ENCODE results near the gene ADGRD1. TPM values are rescaled to one million over a fixed set of nuclear protein-coding genes. Genes with fewer than 3 reads are reported as not detected.
A peak's percentile ranks its signal among the peaks of the same experiment; 100 is the strongest.

Gene ADGRD1
- total RNA-seq, 1 donor from 2014 or later: 108 TPM

DNA sequence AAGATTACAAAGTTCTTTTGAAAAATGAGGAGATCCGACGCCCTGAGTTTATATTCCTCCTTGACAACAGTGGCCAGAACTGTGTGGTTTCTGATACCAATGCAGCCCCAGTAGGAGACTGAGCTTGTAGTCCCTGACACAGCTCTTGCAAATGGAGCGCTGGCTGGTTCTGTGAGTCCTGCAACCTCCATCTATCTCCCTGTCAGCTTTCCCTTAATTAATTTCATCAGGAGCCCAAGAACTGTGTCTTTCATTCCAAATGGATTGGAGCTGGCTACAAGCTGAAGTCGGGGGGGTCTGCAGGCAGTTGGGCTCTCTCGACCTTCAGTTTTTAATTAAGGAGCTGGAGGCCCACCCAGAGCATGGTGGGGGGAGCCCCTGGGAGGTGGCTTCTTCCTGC, 160.6 kb downstream of the ADGRD1 start:
- Histone ChIP-seq H3K27me3 (ENCODE audit: low read depth) (no peaks in the 10 kb centered on the region), H3K4me3 (no peak overlapping the region), H3K27ac (no peak overlapping the region), H3K36me3 (peaks cover 29% of the 10 kb centered on the region), H3K4me1 (no peaks in the 10 kb centered on the region), H3K9me3 (no peaks in the 10 kb centered on the region)
- ATAC-seq (no peak), DNase-seq (peak; percentile 5)
- intact Hi-C loops (cut with DNase I): no loop called here
- TF ChIP-seq, protein P1, sequence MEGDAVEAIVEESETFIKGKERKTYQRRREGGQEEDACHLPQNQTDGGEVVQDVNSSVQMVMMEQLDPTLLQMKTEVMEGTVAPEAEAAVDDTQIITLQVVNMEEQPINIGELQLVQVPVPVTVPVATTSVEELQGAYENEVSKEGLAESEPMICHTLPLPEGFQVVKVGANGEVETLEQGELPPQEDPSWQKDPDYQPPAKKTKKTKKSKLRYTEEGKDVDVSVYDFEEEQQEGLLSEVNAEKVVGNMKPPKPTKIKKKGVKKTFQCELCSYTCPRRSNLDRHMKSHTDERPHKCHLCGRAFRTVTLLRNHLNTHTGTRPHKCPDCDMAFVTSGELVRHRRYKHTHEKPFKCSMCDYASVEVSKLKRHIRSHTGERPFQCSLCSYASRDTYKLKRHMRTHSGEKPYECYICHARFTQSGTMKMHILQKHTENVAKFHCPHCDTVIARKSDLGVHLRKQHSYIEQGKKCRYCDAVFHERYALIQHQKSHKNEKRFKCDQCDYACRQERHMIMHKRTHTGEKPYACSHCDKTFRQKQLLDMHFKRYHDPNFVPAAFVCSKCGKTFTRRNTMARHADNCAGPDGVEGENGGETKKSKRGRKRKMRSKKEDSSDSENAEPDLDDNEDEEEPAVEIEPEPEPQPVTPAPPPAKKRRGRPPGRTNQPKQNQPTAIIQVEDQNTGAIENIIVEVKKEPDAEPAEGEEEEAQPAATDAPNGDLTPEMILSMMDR (IDR thresholded peaks at IDR 0.05): no peak

DNA sequence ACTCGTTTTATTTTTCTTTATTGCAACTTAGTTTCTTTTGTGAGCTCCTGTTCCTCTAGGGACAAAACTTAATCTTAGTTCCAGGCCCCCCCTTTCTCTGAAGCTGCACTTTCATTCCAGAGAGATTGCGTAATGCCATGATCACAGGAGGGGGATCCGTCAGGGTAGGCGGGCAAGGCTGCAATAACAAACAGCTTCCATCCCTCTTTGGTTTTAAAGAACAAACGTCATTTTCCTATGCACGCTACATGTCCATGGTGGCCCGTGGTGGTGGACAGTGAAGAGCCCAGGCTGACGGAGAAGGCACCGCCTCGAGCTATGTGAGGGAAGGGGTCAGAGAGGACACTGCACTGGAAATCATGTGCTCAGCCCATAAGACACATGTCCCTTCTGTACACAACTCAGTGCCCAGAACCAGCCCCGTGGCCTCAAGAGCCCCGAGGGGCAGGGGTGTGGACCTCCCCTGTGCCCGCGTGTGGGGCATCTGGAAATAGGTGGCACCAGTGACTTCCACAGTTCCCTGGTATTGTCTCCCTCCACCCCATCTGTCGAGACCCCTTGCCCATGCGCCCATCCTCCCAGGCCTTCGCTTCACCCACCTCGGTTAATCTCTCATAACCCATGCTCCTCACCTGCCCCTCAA, 161.4 kb downstream of the ADGRD1 start:
- Histone ChIP-seq H3K27ac (no peak overlapping the region), H3K9me3 (no peaks in the 10 kb centered on the region), H3K4me1 (no peaks in the 10 kb centered on the region), H3K27me3 (ENCODE audit: low read depth) (no peaks in the 10 kb centered on the region), H3K4me3 (no peak overlapping the region), H3K36me3 (peaks cover 28% of the 10 kb centered on the region)
- DNase-seq: peak; percentile 17
- intact Hi-C loops (cut with DNase I): no loop called here
- peak in 1 of 2 donors; percentile 7 for ATAC-seq
- TF ChIP-seq, protein P1 (IDR thresholded peaks at IDR 0.05): no peak

DNA sequence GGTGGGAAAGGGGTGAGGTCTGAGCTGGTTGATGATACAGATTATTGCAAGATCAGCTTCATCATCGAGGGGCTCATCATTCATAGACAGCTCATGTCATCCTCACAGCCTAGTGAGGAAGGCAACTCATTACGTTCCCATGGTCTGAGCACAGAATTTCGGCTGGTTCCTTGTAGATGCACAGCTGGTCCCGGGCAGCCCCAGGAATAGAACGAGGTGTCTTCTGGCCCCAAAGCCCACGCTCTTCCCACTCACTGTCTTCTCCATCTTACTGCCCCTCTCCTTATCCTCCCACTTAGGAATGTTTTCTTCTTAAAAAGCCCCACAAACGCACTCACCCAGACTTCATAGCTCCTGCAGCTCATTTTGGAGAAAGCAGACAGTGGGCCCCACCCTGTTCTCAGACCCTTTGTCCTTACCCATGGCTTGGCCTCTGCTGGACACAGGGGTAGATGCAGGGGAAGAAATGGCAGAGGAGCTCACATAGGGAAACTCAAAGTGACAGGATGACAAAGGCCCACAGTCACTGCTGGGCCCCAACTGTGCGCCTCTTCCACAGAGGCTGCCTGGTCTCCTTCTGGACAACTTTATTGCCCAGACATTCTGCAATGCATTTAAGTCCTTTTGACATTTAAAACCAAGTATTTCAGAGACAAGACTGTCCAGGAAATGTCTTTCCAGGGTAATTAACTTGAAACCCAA, 162.2 kb downstream of the ADGRD1 start:
- DNase-seq: peak; percentile 14
- H3K4me3 ChIP-seq: no peak overlapping the region
- TF ChIP-seq, protein P1 (IDR thresholded peaks at IDR 0.05): no peak
- no peak for ATAC-seq
- H3K36me3 ChIP-seq: peaks cover 37% of the 10 kb centered on the region
- no peaks in the 10 kb centered on the region for H3K27me3 ChIP-seq (ENCODE audit: low read depth)
- H3K27ac ChIP-seq: no peak overlapping the region
- no peaks in the 10 kb centered on the region for H3K4me1 ChIP-seq
- intact Hi-C loops (cut with DNase I): no loop called here
- H3K9me3 ChIP-seq: no peaks in the 10 kb centered on the region

DNA sequence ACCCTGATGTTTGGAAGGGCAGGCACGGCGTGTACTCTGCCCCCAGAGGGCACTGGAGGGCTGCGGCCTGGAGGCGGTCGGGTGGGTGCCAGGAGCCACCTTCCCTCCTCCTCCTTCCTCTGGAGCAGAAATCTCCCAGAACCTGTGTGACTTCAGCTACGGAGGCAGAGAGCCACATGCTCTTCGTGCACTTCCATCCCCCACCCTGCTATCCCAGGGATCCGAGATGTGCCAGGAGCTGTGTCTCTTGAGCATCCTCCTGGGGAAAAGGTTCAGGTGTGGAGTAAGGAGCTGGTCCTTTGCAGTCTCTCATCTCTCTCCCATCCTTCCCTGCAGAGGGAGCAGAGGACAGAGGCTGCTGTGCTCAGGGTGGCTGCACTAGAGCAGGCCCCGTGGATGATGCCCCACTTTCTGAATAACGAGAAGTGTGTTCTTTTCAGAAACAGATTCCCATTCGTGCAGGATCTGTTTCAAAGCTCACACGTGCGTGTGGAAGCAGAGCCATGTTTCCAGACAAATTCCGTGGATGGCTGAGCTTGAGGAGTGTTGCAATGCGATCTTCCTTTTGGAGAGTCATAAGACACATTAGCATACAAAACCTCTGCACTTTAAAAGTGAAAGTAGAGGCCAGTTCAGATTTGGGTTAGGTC, 162.9 kb downstream of the ADGRD1 start:
- H3K4me3 ChIP-seq: no peak overlapping the region
- H3K36me3 ChIP-seq: peaks cover 39% of the 10 kb centered on the region
- intact Hi-C loops (cut with DNase I): no loop called here
- no peaks in the 10 kb centered on the region for H3K27me3 ChIP-seq (ENCODE audit: low read depth)
- DNase-seq: peak; percentile 28
- no peaks in the 10 kb centered on the region for H3K9me3 ChIP-seq
- H3K4me1 ChIP-seq: no peaks in the 10 kb centered on the region
- ATAC-seq: no peak
- H3K27ac ChIP-seq: no peak overlapping the region
- TF ChIP-seq, protein P1 (IDR thresholded peaks at IDR 0.05): peak; percentile 36

DNA sequence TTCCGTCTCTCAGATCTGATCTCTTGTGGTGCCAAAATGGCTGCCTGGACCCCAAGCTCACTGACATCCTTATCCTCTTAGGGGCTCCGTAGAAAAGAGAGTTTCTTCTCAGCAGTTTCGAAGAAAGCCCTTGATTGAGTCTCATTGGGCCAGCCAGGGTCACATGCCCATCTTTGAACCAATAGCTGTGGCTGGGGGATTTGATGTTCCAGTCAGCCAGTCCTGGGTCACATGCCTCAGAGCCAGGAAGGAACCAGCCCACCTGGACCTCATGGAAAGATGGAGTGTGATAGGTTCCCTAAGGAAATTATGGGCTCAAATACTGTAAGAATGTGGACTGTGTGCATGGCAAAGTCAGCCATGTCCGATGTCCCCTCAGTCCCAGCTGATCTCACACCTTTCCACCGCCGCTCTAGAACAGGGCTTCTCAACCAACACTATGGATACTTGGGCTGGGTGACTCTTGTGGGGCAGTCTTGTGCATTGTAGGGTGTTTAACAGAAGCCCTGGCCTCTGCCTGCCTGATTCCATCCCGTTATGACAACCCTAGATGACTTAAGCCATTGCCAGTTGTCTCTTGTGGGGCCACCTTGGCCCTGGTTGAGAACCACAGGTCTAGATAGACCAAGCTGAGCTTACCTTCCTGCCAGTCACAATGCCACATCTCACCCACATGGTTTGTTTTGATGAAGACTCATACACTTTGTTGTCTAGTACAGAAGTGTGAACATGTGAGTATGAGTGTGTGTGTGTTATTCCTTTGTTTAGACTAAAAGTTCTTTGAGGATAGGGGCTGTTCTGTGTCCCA, 163.9 kb downstream of the ADGRD1 start:
- intact Hi-C loops (cut with DNase I): no loop called here
- no peaks in the 10 kb centered on the region for H3K9me3 ChIP-seq
- H3K27ac ChIP-seq: no peak overlapping the region
- no peaks in the 10 kb centered on the region for H3K4me1 ChIP-seq
- no peak overlapping the region for H3K4me3 ChIP-seq
- no peak for DNase-seq
- ATAC-seq: no peak
- H3K36me3 ChIP-seq: peaks cover 38% of the 10 kb centered on the region
- TF ChIP-seq, protein P1 (IDR thresholded peaks at IDR 0.05): no peak
- no peaks in the 10 kb centered on the region for H3K27me3 ChIP-seq (ENCODE audit: low read depth)

Measured in lower lobe of right lung (tissue), 2 donors.